ENCODE measurements around the gene SH2D6. TPM values are rescaled to one million over a fixed set of nuclear protein-coding genes. Genes with fewer than 3 reads are reported as not detected.

The SH2D6 gene
- total RNA-seq, 1 experiment from 2014 or later = 0.84 TPM

DNA sequence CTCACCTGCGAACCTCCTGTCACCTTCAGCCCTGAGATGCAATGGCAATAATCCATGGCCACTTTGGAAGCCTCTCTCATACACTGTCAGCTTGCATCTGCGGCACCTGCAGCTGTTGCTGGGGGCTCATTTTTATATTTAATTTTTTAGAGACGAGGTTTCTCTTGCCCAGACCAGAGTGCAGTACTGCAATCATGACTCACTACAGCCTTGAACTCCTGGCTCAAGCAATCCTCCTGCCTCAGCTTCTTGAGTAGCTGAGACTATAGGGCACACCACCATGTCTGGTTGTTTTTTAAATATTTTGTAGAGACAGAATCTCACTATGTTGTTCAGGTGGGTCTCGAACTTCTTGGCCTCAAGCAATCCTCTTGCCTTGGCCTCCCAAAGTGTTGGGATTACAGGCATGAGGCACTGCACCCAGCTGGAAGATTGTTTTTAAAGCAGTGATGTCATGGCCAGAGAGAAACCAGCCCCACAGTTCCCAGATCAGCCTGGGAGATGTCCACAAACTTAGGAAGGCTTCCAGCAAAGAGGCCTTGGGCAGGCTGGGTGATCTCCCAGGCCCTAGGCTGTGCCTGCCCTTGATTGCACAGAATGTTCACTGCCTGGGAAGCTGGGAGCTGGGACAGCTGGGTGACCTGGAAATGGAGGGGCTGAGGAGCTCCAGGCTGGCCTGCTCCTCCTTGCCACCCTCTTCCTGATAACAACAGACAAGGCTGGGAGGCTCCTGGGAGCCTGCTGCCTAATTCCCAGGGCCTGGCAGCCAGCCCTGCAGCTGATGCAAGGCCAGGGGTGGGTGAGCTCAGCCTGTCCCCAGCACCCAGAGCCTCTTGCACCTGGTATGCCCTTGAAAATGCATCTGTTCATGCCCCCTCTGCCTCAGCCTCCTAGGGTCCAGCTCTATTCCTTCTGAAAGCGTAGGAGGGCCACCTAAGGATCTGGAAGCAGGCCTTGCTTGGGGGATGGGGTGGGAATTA lies 27.1 kb downstream of the SH2D6 start:
- TF ChIP-seq, protein P1, sequence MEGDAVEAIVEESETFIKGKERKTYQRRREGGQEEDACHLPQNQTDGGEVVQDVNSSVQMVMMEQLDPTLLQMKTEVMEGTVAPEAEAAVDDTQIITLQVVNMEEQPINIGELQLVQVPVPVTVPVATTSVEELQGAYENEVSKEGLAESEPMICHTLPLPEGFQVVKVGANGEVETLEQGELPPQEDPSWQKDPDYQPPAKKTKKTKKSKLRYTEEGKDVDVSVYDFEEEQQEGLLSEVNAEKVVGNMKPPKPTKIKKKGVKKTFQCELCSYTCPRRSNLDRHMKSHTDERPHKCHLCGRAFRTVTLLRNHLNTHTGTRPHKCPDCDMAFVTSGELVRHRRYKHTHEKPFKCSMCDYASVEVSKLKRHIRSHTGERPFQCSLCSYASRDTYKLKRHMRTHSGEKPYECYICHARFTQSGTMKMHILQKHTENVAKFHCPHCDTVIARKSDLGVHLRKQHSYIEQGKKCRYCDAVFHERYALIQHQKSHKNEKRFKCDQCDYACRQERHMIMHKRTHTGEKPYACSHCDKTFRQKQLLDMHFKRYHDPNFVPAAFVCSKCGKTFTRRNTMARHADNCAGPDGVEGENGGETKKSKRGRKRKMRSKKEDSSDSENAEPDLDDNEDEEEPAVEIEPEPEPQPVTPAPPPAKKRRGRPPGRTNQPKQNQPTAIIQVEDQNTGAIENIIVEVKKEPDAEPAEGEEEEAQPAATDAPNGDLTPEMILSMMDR (IDR thresholded peaks at IDR 0.05; ENCODE audit: unreplicated experiment) = no peak
- Mint-ChIP-seq H3K4me3 (ENCODE audit: unreplicated experiment) (no peak overlapping the region), H3K27me3 (ENCODE audit: insufficient read depth, unreplicated experiment) (no peaks in the 10 kb centered on the region), H3K27ac (ENCODE audit: low read depth, unreplicated experiment) (peak overlapping the region; percentile 83), H3K4me1 (ENCODE audit: insufficient read depth, unreplicated experiment) (peaks cover 18% of the 10 kb centered on the region), H3K9me3 (ENCODE audit: unreplicated experiment) (no peaks in the 10 kb centered on the region), H3K36me3 (ENCODE audit: insufficient read depth, unreplicated experiment) (no peaks in the 10 kb centered on the region)
- intact Hi-C loops (cut with micrococcal nuclease) = no loop called here
- POLR2A ChIA-PET = interaction anchor here (1.2 to 16.8 kb wide), 8 partner anchors 8 to 99 kb away, joined by 3 to 287 read pairs (median 6); partner anchors contain the start of genes ELMOD3 and MAT2A
- BruUV-seq (replicated peaks) = TSS peak; percentile 94
- CTCF ChIA-PET = interaction anchor here (0.5 to 2.2 kb wide), 6 partner anchors 10 to 93 kb away, joined by 3 to 7 read pairs (median 3); partner anchors contain the start of gene MAT2A
- DNase-seq (ENCODE audit: unreplicated experiment) = peak; percentile 90

DNA sequence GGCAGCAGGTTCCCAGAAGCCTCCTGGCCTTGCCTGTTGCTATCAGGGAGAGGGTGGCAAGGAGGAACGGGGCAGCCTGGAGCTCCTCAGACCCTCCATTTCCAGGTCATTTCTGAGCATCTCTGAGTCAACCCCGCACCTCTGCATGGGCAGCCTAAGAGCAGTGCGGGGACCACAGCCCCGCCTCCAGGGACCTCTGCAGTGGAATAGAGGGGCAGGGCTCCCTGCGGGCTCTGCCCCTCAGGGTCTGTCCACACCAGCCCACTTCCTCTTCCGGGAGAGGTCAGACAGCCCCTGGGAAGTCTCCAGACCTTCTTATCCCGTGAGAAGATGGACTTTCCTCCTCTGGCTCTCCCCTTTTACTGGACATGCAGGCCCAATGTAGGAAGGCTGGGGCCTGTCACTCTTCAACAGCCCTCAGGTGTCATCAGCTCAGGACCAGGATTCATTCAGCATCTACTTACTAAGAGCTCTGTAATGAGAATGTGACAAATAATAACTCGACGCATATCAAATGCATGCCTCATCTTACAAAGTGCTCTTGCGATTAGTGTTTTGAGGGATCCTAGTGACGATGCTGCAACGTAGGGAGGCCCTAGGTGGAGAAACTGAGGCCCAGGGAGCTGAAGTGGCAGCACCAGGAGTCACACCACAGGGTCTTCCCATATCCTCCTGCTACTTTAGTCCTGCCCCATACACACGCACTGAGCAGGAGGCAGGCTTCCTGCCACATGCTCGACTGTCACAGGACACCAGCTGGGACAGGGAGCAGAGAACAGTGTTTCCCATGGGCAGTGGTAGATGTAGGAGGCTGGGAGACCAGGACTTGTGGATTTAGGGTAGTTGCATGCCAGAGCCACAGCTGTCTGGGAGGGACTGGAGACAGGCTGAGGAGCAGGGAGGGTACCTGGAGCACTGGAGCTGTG lies 28.0 kb downstream of the SH2D6 start:
- ChIA-PET CTCF (interaction anchor here (0.5 to 2.2 kb wide), 7 partner anchors 8 to 92 kb away, joined by 3 to 7 read pairs (median 3); partner anchors contain the start of gene MAT2A), POLR2A (interaction anchor here (1.2 to 16.8 kb wide), 7 partner anchors 9 to 98 kb away, joined by 3 to 287 read pairs (median 6); partner anchors contain the start of genes ELMOD3 and MAT2A)
- TF ChIP-seq, protein P1 (IDR thresholded peaks at IDR 0.05; ENCODE audit: unreplicated experiment) = no peak
- no peak for DNase-seq (ENCODE audit: unreplicated experiment)
- H3K27ac Mint-ChIP-seq (ENCODE audit: low read depth, unreplicated experiment) = peak overlapping the region; percentile 83
- no peaks in the 10 kb centered on the region for H3K27me3 Mint-ChIP-seq (ENCODE audit: insufficient read depth, unreplicated experiment)
- no peak overlapping the region for H3K4me3 Mint-ChIP-seq (ENCODE audit: unreplicated experiment)
- H3K36me3 Mint-ChIP-seq (ENCODE audit: insufficient read depth, unreplicated experiment) = no peaks in the 10 kb centered on the region
- intact Hi-C loops (cut with micrococcal nuclease) = no loop called here
- H3K9me3 Mint-ChIP-seq (ENCODE audit: unreplicated experiment) = no peaks in the 10 kb centered on the region
- BruUV-seq (replicated peaks) = no TSS peak
- peaks cover 19% of the 10 kb centered on the region for H3K4me1 Mint-ChIP-seq (ENCODE audit: insufficient read depth, unreplicated experiment)

DNA sequence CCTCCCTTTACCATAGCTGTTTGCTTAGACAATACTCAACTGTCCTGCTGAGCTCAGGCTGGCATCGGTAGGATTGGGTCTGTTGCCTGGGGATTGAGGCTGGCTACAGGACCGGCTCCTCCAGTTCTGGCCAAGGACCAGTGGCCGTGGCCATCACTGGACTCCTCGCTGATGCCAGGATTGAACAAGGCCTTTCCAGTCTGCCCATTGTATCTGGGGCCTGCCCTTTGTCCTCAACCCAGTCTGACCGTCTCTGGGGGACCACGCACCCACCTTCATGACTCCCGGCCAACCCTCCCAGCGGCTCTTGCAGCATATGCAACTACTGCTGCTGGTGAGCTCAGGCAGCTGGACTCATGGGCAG lies 28.7 kb downstream of the SH2D6 start:
- H3K4me3 Mint-ChIP-seq (ENCODE audit: unreplicated experiment) = no peak overlapping the region
- DNase-seq (ENCODE audit: unreplicated experiment) = no peak
- TF ChIP-seq, protein P1 (IDR thresholded peaks at IDR 0.05; ENCODE audit: unreplicated experiment) = no peak
- CTCF ChIA-PET = interaction anchor here (0.5 to 2.2 kb wide), 5 partner anchors 9 to 76 kb away, joined by 3 to 7 read pairs (median 3); no protein-coding TSS in a partner anchor
- intact Hi-C loops (cut with micrococcal nuclease) = no loop called here
- peaks cover 24% of the 10 kb centered on the region for H3K4me1 Mint-ChIP-seq (ENCODE audit: insufficient read depth, unreplicated experiment)
- H3K27me3 Mint-ChIP-seq (ENCODE audit: insufficient read depth, unreplicated experiment) = no peaks in the 10 kb centered on the region
- H3K27ac Mint-ChIP-seq (ENCODE audit: low read depth, unreplicated experiment) = no peak overlapping the region
- no peaks in the 10 kb centered on the region for H3K36me3 Mint-ChIP-seq (ENCODE audit: insufficient read depth, unreplicated experiment)
- BruUV-seq (replicated peaks) = no TSS peak
- POLR2A ChIA-PET = interaction anchor here (0.7 to 16.8 kb wide), 5 partner anchors 9 to 97 kb away, joined by 3 to 287 read pairs (median 13); partner anchors contain the start of gene MAT2A
- H3K9me3 Mint-ChIP-seq (ENCODE audit: unreplicated experiment) = no peaks in the 10 kb centered on the region
